ENCODE results near the gene MOB3C.
"Not testable (repeated sequence)": the region's sequence is repeated elsewhere in the genome, so short reads cannot be mapped to it uniquely, and the experiment has no call there.

Gene MOB3C

GRCh38 chr1:46616277-46617107, at the start of gene MOB3C:
MOB3C (minus strand) TSS chr1:46616811; CDS start chr1:46613321, 3,490 bp downstream.
- peak; percentile 68 to 78 for DNase-seq

GRCh38 chr1:46665983-46666382, 49.4 kb upstream of the MOB3C start:
- DNase-seq, result no peak

- not testable (repeated sequence) for DNase-seq
Measured at GRCh38 chr1:46662919-46663318, 46.3 kb upstream of the MOB3C start.

- DNase-seq, result not testable (repeated sequence)
Measured at GRCh38 chr1:46660116-46660515, 43.5 kb upstream of the MOB3C start.

- no peak for DNase-seq
Measured at GRCh38 chr1:46659307-46659870, 42.8 kb upstream of the MOB3C start.

GRCh38 chr1:46657775-46658174, 41.2 kb upstream of the MOB3C start:
- DNase-seq, result no peak

- no peak for DNase-seq
Measured at GRCh38 chr1:46656643-46657042, 40.0 kb upstream of the MOB3C start.

GRCh38 chr1:46655848-46656247, 39.2 kb upstream of the MOB3C start:
- DNase-seq, result no peak

- not testable (repeated sequence) for DNase-seq
Measured at GRCh38 chr1:46654698-46655097, 38.1 kb upstream of the MOB3C start.

- DNase-seq, result no peak
Measured at GRCh38 chr1:46654012-46654411, 37.4 kb upstream of the MOB3C start.

GRCh38 chr1:46653405-46653958, 36.9 kb upstream of the MOB3C start:
- no peak for DNase-seq

- DNase-seq, result no peak
Measured at GRCh38 chr1:46652321-46653100, 35.9 kb upstream of the MOB3C start.

- not testable (repeated sequence) for DNase-seq
Measured at GRCh38 chr1:46651152-46651551, 34.5 kb upstream of the MOB3C start.

- DNase-seq, result no peak
Measured at GRCh38 chr1:46650491-46650890, 33.9 kb upstream of the MOB3C start.

GRCh38 chr1:46649764-46650163, 33.2 kb upstream of the MOB3C start:
- no peak for DNase-seq

- no peak for DNase-seq
Measured at GRCh38 chr1:46647611-46648010, 31.0 kb upstream of the MOB3C start.

GRCh38 chr1:46646844-46647243, 30.2 kb upstream of the MOB3C start:
- no peak for DNase-seq

- DNase-seq, result no peak
Measured at GRCh38 chr1:46646331-46646730, 29.7 kb upstream of the MOB3C start.

- no peak for DNase-seq
Measured at GRCh38 chr1:46645815-46646214, 29.2 kb upstream of the MOB3C start.

- DNase-seq, result peak in 1 of 2 experiments; percentile 36
Measured at GRCh38 chr1:46643368-46643775, 26.8 kb upstream of the MOB3C start.

GRCh38 chr1:46642115-46642680, 25.6 kb upstream of the MOB3C start:
- DNase-seq, result peak in 1 of 2 experiments; percentile 10

GRCh38 chr1:46639547-46639946, 22.9 kb upstream of the MOB3C start:
- DNase-seq, result no peak

GRCh38 chr1:46638921-46639320, 22.3 kb upstream of the MOB3C start:
- no peak for DNase-seq
